Smooth muscle cell (in vitro differentiated cells): ENCODE measurements around the gene STIM1. TPM values are rescaled to one million over a fixed set of nuclear protein-coding genes. Genes with fewer than 3 reads are reported as not detected.

Experiments used
- DNase-seq: peaks from one replicate; lab custom pipeline; 2025; ENCODE audit not compliant: unreplicated experiment; lab: John Stamatoyannopoulos, UW
- H2AFZ ChIP-seq: fragments of 200-600 bp; sonication (generic); 2 replicates; pipeline ENCODE4 v1.6.0; 2016; ENCODE audit warnings: antibody characterized with exemption, low read depth, mild to moderate bottlenecking
- H3F3A ChIP-seq: fragments of 200-600 bp; sonication (generic); 2 replicates; pipeline ENCODE4 v1.6.0; 2017; ENCODE audit warnings: antibody characterized with exemption, low read depth
- H3K27ac ChIP-seq: fragments of 200-600 bp; sonication (generic); 2 replicates; pipeline ENCODE4 v1.5.1; 2016; ENCODE audit warnings: low read depth, mild to moderate bottlenecking
- H3K27me3 ChIP-seq: fragments of 200-600 bp; sonication (generic); 2 replicates; pipeline ENCODE4 v1.6.1; 2016; ENCODE audit warnings: low read depth, mild to moderate bottlenecking
- H3K36me3 ChIP-seq: fragments of 200-600 bp; sonication (generic); 2 replicates; pipeline ENCODE4 v1.5.1; 2016; ENCODE audit warnings: low read depth
- H3K4me1 ChIP-seq: fragments of 200-600 bp; sonication (generic); 2 replicates; pipeline ENCODE4 v1.5.1; 2016; ENCODE audit warnings: low read depth
- H3K4me2 ChIP-seq: fragments of 200-600 bp; sonication (generic); 2 replicates; pipeline ENCODE4 v1.6.0; 2016; ENCODE audit warnings: mild to moderate bottlenecking
- H3K4me3 ChIP-seq: fragments of 200-600 bp; sonication (generic); 2 replicates; pipeline ENCODE4 v1.5.1; 2016; ENCODE audit warnings: mild to moderate bottlenecking
- H3K79me2 ChIP-seq: fragments of 200-600 bp; sonication (generic); 2 replicates; pipeline ENCODE4 v1.6.0; 2016; ENCODE audit warnings: low read depth, mild to moderate bottlenecking
- H3K9ac ChIP-seq: fragments of 200-600 bp; sonication (generic); 2 replicates; pipeline ENCODE4 v1.6.0; 2016; ENCODE audit warnings: low read depth
- H3K9me3 ChIP-seq: fragments of 200-600 bp; sonication (generic); replicated peaks from 2 replicates; pipeline ENCODE4 v1.5.1; 2016; ENCODE audit warnings: low read depth
- H4K20me1 ChIP-seq: fragments of 200-600 bp; sonication (generic); 2 replicates; pipeline ENCODE4 v1.6.0; 2016; ENCODE audit warnings: low read depth
- CTCF ChIP-seq: fragments of 200-600 bp; sonication (generic); IDR thresholded peaks from 2 replicates; pipeline ENCODE4 v1.5.1; 2017; ENCODE audit warnings: borderline replicate concordance, mild to moderate bottlenecking, antibody characterized with exemption; ENCODE audit not compliant: insufficient read depth, poor library complexity, severe bottlenecking
- WGBS: methylation state at CpG from one replicate; pipeline ENCODE4 v1.1.7; 2016; ENCODE audit warnings: low lambda C conversion rate; 5-methylcytosine and 5-hydroxymethylcytosine counted together
- polyA plus RNA-seq: library from polyadenylated mRNA; unstranded; fragments of >200 nt; fragmentation: Nextera tagmentation; extraction: Ambion mirVana; gene quantifications from 2 replicates; pipeline ENCODE4 v1.2.1, GENCODE V29; 2016
- total RNA-seq: library from RNA; depleted of rRNA; stranded (reverse); fragments of >200 nt; gene quantifications from 2 replicates; pipeline ENCODE4 v1.2.3, GENCODE V29; 2014

The STIM1 gene
- total and polyA plus RNA-seq, 2 experiments from 2014 or later, result 15.3 to 31.5 TPM

GRCh38 chr11:4064278-4064955 is 209.0 kb downstream of the STIM1 start:
- Histone ChIP-seq H3K79me2 (no peaks in the 10 kb centered on the region), H3K4me3 (no peak overlapping the region), H3K27me3 (no peaks in the 10 kb centered on the region), H2AFZ (no peak overlapping the region), H3K9ac (no peak overlapping the region), H3K27ac (no peak overlapping the region), H3K36me3 (no peaks in the 10 kb centered on the region), H3K4me2 (no peak overlapping the region), H3K9me3 (no peaks in the 10 kb centered on the region), H3F3A (no peaks in the 10 kb centered on the region), H4K20me1 (no peaks in the 10 kb centered on the region), H3K4me1 (no peaks in the 10 kb centered on the region)
- no peak for TF ChIP-seq CTCF
- DNase-seq, result no peak
- 96% methylated on average over 1 of the region's 1 CpG for WGBS

GRCh38 chr11:4065086-4065485 is 209.6 kb downstream of the STIM1 start:
- DNase-seq, result no peak
- Histone ChIP-seq H3K27ac (no peak overlapping the region), H3K27me3 (no peaks in the 10 kb centered on the region), H3K36me3 (no peaks in the 10 kb centered on the region), H4K20me1 (no peaks in the 10 kb centered on the region), H3K79me2 (no peaks in the 10 kb centered on the region), H3F3A (no peaks in the 10 kb centered on the region), H2AFZ (no peak overlapping the region), H3K4me2 (no peak overlapping the region), H3K4me1 (no peaks in the 10 kb centered on the region), H3K4me3 (no peak overlapping the region), H3K9me3 (no peaks in the 10 kb centered on the region), H3K9ac (no peak overlapping the region)
- 100% methylated on average over 1 of the region's 1 CpG for WGBS
- no peak for TF ChIP-seq CTCF

- 77% methylated on average over 2 of the region's 2 CpGs for WGBS
- H3K9ac ChIP-seq, result no peak overlapping the region
These were observed 210.3 kb downstream of the STIM1 start for GRCh38 chr11:4065601-4066377.

More at GRCh38 chr11:4065601-4066377, 210.3 kb downstream of the STIM1 start:
- H3F3A ChIP-seq, result no peaks in the 10 kb centered on the region
- no peaks in the 10 kb centered on the region for H3K36me3 ChIP-seq
- H3K9me3 ChIP-seq, result no peaks in the 10 kb centered on the region
- no peak overlapping the region for H3K27ac ChIP-seq
- H4K20me1 ChIP-seq, result no peaks in the 10 kb centered on the region
- no peak overlapping the region for H3K4me2 ChIP-seq
- no peaks in the 10 kb centered on the region for H3K79me2 ChIP-seq
- no peaks in the 10 kb centered on the region for H3K4me1 ChIP-seq
- DNase-seq, result no peak
- no peak for TF ChIP-seq CTCF
- no peak overlapping the region for H3K4me3 ChIP-seq
- no peak overlapping the region for H2AFZ ChIP-seq
- no peaks in the 10 kb centered on the region for H3K27me3 ChIP-seq
